Activated T-cell treated with anti-CD3 and anti-CD28 coated beads, Interleukin-2, amount 50 U/mL, for 24 hours (primary cell): ENCODE results near the gene TMEM185A.
"Not testable (repeated sequence)": the region's sequence is repeated elsewhere in the genome, so short reads cannot be mapped to it uniquely, and the experiment has no call there.

ENCODE experiments used
- DNase-seq: peaks from one replicate; pipeline ENCODE4 v3.0.0-alpha.2; 2020
- H3K27ac Mint-ChIP-seq: 2 replicates; pipeline ENCODE4 v1.8.0; 2020; ENCODE audit warnings: mild to moderate bottlenecking, mixed read lengths
- H3K27me3 Mint-ChIP-seq: 2 replicates; pipeline ENCODE4 v1.8.0; 2020; ENCODE audit warnings: mixed read lengths
- H3K36me3 Mint-ChIP-seq: 2 replicates; pipeline ENCODE4 v1.8.0; 2020; ENCODE audit warnings: low read depth, mixed read lengths
- H3K4me1 Mint-ChIP-seq: 2 replicates; pipeline ENCODE4 v1.8.0; 2020; ENCODE audit warnings: low read depth, mixed read lengths
- H3K4me3 Mint-ChIP-seq: 2 replicates; pipeline ENCODE4 v1.8.0; 2020; ENCODE audit warnings: mild to moderate bottlenecking, moderate library complexity, mixed read lengths
- H3K9me3 Mint-ChIP-seq: 2 replicates; pipeline ENCODE4 v1.8.0; 2020; ENCODE audit warnings: mixed read lengths

TMEM185A gene

DNA sequence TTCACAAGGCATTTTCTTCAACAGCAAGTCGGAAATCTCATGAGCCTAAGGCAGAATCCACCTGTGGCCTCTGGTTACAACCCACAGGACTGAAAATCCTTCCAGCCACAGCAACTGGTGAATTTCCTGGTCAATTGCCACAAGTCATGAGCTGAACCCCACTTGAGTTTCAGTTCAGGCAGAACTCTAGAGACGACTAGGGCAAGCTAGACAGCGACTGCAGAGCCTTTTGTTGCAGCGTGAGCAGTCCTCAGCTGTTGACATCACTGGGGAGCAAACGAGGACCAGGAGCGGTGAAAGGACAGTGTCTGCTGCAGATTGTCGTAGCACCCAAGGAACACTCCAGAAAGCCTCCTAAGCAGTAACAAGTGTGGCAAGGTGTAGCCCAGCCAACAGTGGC is 35.6 kb downstream of the TMEM185A start:
- H3K27me3 Mint-ChIP-seq, DNase-seq, H3K27ac Mint-ChIP-seq, H3K4me3 Mint-ChIP-seq, H3K36me3 Mint-ChIP-seq, H3K4me1 Mint-ChIP-seq, H3K9me3 Mint-ChIP-seq: not testable (repeated sequence)

DNA sequence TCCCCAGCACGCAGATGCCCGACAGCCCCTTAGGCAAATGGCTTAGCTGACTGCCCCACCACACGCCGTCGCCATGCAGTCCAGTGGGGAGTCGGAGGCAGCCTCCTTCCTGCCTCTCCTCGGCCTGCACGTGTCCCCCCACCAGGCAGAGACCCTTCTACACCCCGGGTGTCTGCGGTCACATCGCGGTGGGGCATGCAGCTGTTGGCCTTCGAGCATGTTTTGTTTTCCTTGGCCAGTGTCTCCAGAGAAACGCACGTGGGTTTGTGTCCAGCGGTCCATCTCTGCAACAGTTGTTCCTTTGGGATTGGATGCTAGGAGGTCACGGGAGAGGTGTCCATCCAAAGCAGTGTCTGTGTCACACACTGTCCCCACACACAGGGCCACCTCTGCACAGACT is 36.4 kb downstream of the TMEM185A start, which contains the start of gene HSFX2:
HSFX2 (minus strand) TSS at position 101 of the 400 bp plus-strand sequence. CDS start 614 bp downstream, outside the sequence.
- DNase-seq, H3K27me3 Mint-ChIP-seq, H3K36me3 Mint-ChIP-seq, H3K9me3 Mint-ChIP-seq, H3K4me3 Mint-ChIP-seq, H3K27ac Mint-ChIP-seq, H3K4me1 Mint-ChIP-seq: not testable (repeated sequence)

DNA sequence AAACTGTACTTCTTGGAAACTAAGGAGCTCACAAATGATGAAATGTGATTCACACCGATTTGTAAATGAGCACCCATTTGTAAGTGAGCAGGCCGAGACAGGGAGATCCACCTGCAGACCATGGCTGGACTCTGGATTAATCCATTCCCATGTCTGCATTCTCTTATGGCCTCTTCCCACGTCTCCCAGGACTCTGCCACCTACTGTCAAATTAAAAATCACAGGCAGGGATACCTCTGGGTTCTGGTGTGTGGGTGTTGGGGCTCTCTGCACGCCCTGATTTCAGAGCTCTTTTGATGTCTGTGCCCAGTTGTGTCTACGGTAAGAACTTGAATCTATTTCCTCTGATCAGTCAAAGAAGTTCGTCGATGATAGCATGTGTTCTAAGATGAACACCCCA is 40.6 kb downstream of the TMEM185A start:
- H3K27me3 Mint-ChIP-seq, DNase-seq, H3K9me3 Mint-ChIP-seq, H3K36me3 Mint-ChIP-seq, H3K27ac Mint-ChIP-seq, H3K4me3 Mint-ChIP-seq, H3K4me1 Mint-ChIP-seq: not testable (repeated sequence)

DNA sequence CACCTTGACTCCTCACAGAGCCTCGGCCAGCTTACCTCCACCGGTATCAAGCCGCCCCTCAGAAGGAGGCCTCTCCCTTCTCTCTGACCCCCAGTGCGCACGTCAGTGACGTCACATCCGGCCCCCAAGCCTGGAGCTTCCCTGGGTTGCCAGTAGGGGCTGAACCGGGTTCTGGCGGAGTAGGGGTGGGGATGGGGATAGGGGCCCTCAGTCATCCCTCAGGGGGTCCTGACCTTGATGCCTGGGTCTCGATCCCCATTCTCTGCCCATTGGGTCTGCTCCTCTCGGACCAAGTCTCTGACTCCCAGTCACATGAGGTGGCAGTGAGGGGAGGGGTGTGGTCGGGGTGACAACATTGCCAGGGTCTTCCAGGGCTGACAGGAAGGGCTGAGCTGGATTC is 44.2 kb downstream of the TMEM185A start, which contains the start of gene MAGEA9B:
MAGEA9B (minus strand) TSS at position 101 of the 400 bp plus-strand sequence. CDS start 4,280 bp downstream, outside the sequence.
- not testable (repeated sequence) for H3K4me1 Mint-ChIP-seq

DNA sequence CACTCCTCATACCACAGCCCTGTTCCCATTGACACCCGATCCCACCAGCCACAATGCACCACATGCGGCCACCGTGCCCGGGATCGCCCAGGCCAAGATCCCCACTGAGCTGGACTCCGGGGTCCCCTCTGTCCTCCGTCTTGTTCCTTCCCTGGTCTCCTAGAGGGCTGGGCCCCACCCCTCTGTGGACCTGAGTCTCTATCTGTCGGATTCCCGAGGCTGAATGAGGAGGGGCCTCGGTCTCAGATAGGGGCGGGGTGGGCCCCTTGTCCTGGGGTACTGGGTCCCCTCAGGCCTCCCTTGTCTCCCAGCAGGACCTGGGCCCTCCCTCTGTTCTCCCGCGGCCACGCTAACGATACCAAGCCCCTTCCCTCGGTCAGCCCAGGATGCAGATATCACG is 46.0 kb downstream of the TMEM185A start:
- H3K9me3 Mint-ChIP-seq, H3K27me3 Mint-ChIP-seq, H3K27ac Mint-ChIP-seq, H3K4me1 Mint-ChIP-seq, H3K4me3 Mint-ChIP-seq, H3K36me3 Mint-ChIP-seq, DNase-seq: not testable (repeated sequence)

More for the DNA sequence above, 44.2 kb downstream of the TMEM185A start, which contains the start of gene MAGEA9B:
- DNase-seq, H3K27ac Mint-ChIP-seq, H3K9me3 Mint-ChIP-seq, H3K27me3 Mint-ChIP-seq, H3K36me3 Mint-ChIP-seq, H3K4me3 Mint-ChIP-seq: not testable (repeated sequence)

DNA sequence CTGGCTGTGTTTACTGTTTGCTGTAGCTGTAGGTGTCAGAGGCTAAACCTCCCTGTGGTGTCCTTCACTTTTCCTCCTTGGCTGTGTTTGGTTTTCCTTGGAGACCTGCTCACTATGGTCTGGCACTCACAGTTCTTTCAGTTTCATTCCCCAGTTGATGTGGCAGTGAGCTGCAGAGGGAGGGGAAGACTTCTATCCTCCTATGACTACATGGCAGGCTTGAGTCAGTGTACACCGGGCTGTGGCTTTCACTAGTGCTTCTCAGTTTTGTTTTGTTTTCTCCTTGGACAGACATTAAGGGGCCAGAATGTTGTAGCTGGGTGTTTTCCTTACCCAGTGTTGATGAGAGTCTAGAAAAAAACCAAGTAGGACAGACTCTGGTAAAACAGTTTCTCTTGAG is 58.1 kb downstream of the TMEM185A start:
- H3K27ac Mint-ChIP-seq, H3K4me3 Mint-ChIP-seq, H3K36me3 Mint-ChIP-seq, H3K9me3 Mint-ChIP-seq, DNase-seq, H3K27me3 Mint-ChIP-seq, H3K4me1 Mint-ChIP-seq: not testable (repeated sequence)

DNA sequence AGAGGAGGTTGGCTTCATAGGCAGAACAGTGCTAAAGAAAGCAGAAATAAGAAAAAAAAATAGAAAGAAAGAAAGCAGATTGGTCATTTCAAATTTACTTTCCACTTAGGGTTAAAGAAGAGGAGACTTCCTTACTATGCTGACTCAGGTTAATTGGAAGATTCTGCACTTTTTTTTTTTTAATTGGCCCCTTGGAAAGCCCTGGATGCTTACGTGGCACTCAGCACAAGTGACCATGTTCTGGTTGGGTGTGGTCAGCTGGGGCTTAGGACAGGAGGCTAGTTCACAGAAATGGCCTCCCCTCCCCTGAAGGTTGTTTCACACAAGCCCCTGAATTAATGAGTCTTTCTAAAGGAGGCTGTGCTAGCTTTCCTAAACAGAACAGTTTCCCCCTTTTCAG is 58.8 kb downstream of the TMEM185A start:
- H3K36me3 Mint-ChIP-seq, result no peaks in the 10 kb centered on the region
- no peak overlapping the region for H3K4me3 Mint-ChIP-seq
- peak overlapping the region; percentile 71 for H3K27ac Mint-ChIP-seq
- peaks cover 8% of the 10 kb centered on the region for H3K27me3 Mint-ChIP-seq
- DNase-seq, result no peak
- no peaks in the 10 kb centered on the region for H3K9me3 Mint-ChIP-seq
- peaks cover 9% of the 10 kb centered on the region for H3K4me1 Mint-ChIP-seq

DNA sequence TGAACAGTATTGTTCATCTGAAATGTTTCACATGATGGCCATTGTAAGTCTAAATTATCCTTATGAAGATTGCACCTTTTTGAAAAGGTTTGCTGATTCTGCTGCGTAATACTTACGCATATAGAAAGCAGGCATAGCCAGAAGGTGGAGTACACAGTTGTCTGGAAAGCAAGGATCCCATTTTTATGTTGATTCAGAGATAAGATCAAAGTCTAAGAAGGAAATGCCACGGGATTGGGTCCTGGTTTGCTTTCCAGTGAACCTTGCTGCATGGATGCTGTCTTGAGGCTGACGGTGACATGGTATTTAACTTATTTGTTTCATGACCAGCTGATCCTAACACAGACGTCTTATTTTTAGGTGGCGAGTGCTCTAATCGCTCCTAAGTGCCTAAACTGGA is 59.8 kb downstream of the TMEM185A start:
- DNase-seq, result no peak
- H3K27ac Mint-ChIP-seq, result no peak overlapping the region
- no peak overlapping the region for H3K4me3 Mint-ChIP-seq
- no peaks in the 10 kb centered on the region for H3K36me3 Mint-ChIP-seq
- H3K9me3 Mint-ChIP-seq, result no peaks in the 10 kb centered on the region
- H3K27me3 Mint-ChIP-seq, result peaks cover 8% of the 10 kb centered on the region
- H3K4me1 Mint-ChIP-seq, result peaks cover 9% of the 10 kb centered on the region

DNA sequence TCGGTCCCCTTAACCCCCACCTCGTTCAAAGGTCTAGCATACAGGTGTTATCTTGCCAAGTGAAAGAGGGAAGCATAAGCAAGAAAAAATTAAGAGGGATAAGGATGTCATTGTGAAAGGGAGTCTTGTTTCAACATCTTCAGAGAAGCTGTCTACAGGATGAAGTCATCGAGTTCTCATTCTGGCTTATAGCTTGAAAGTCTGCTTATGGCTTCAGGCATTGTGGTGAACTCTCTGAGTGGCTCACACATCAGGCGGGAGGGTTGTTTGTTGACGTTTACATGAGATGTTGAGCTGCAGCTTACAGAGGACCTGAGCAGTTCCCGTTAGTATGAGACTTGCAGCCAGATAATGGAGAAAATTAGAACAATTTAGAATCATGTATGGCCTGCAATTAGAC is 60.9 kb downstream of the TMEM185A start:
- Mint-ChIP-seq H3K4me3 (no peak overlapping the region), H3K36me3 (no peaks in the 10 kb centered on the region)
- DNase-seq, result no peak

DNA sequence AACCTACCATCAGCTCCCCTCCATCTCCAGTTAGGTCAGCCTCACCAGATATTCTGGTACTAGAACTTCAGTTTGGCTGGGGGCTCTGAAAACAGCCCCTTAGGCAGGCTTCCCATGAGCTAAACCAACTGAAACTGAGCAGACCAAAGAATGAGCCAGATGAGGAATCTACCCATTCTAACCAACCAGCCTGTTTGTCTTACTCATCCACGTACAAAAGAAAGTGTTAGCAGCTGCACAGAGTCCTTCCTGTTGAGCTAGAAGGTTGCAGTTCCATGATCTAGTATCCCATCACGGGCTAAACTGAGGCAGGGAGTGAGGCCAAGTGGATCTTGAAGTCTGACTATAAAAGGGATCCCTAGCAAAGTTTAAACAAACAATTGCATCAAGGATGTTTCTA is 61.8 kb downstream of the TMEM185A start:
- Mint-ChIP-seq H3K27me3 (peaks cover 8% of the 10 kb centered on the region), H3K4me3 (no peak overlapping the region), H3K9me3 (no peaks in the 10 kb centered on the region), H3K36me3 (no peaks in the 10 kb centered on the region), H3K27ac (no peak overlapping the region), H3K4me1 (peaks cover 9% of the 10 kb centered on the region)
- no peak for DNase-seq

More for the DNA sequence above, 60.9 kb downstream of the TMEM185A start:
- H3K4me1 Mint-ChIP-seq, result peaks cover 9% of the 10 kb centered on the region
- no peak overlapping the region for H3K27ac Mint-ChIP-seq
- H3K27me3 Mint-ChIP-seq, result peaks cover 8% of the 10 kb centered on the region
- H3K9me3 Mint-ChIP-seq, result no peaks in the 10 kb centered on the region

DNA sequence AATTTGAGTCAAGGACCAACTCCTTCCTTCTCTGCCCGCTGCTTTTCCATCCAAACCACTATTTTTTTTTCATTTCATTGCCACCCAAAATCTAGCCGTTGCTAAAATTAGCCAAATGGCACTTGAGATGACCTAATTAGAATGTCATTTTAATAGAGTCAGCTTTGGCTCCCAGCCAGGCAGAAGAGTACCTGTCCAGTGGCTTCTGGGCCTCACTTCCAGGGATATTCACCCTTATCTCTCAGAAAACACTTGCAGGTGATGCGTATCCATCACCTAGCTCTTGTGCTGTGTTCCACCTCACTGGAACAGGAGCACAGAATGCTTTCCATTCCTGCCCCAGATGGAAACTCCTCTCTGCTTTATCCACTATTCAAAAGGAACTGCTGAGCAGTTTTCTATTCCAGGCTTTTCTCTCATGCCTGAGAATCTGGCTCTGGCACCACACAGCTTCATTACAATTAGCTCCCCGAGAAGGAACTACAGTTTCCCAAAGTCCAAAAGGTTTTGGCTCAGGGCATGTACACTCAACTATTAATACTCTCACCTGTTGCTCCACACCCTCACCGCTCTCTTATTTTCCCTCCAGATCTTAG is 62.8 kb downstream of the TMEM185A start:
- no peak overlapping the region for H3K4me3 Mint-ChIP-seq
- H3K9me3 Mint-ChIP-seq, result no peaks in the 10 kb centered on the region
- H3K4me1 Mint-ChIP-seq, result peaks cover 9% of the 10 kb centered on the region
- H3K27me3 Mint-ChIP-seq, result peaks cover 8% of the 10 kb centered on the region
- H3K36me3 Mint-ChIP-seq, result no peaks in the 10 kb centered on the region
- H3K27ac Mint-ChIP-seq, result no peak overlapping the region
- DNase-seq, result no peak

DNA sequence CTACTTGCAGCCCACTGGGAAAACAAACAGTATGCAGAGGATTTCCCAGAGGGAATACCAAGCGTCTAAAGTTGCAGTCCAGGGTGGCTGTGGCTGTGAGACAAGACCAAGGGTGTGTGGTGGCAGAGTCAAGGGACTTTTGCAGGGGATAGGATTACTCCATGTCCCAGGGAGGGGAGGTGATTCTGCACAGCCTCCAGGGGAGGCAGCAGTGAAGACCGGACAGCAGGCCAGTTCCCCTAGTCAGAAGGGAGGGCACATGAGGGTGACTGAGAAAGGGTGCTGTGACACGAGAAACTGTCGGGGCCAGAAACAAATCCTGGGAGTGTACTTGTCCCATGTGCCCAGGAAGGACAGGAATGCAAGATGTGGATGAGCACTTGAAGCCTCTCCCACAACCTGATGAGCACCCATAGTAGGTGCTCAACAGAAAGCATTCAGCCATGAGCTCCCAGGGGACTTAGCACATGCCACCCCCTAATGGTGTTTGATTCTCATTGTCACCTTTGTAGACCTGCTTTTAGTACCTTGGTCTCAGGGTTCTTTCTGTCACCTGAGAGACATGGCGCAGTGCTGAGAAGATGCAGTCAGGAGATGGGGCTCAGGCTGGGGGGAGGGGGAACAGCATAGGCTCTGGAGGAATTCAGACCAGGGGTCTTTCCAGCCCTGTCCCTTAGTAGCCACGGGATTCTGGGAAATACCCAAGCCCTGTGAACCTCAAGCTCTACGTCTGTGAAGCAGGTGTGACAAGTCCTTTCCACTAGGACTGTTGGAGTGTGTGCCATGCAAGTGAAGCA is 63.8 kb downstream of the TMEM185A start:
- peaks cover 8% of the 10 kb centered on the region for H3K27me3 Mint-ChIP-seq
- H3K4me3 Mint-ChIP-seq, result no peak overlapping the region
- no peak for DNase-seq
- H3K9me3 Mint-ChIP-seq, result no peaks in the 10 kb centered on the region
- peaks cover 7% of the 10 kb centered on the region for H3K4me1 Mint-ChIP-seq
- H3K36me3 Mint-ChIP-seq, result no peaks in the 10 kb centered on the region
- no peak overlapping the region for H3K27ac Mint-ChIP-seq

DNA sequence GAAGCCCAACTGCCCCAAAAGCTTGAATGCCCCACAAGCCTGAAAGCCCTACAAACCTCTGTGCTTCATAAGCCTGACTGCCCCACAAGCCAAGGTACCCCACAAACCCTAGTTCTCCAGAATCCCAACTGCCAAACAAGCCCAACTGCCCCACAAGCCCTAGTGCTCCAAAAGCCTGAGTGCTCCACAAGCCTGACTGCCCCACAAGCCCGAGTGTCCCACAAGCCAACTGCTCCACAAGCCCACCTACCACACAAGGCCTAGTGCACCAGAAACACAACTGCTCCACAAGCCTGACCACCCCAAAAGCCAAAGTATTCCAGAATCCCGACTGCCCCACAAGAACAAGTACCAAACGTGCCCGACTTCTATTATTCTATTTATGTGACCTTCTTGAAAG is 68.2 kb downstream of the TMEM185A start:
- H3K27ac Mint-ChIP-seq, result no peak overlapping the region
- no peaks in the 10 kb centered on the region for H3K36me3 Mint-ChIP-seq
- no peaks in the 10 kb centered on the region for H3K27me3 Mint-ChIP-seq
- DNase-seq, result no peak
- H3K4me1 Mint-ChIP-seq, result no peaks in the 10 kb centered on the region
- H3K9me3 Mint-ChIP-seq, result no peaks in the 10 kb centered on the region
- H3K4me3 Mint-ChIP-seq, result no peak overlapping the region

DNA sequence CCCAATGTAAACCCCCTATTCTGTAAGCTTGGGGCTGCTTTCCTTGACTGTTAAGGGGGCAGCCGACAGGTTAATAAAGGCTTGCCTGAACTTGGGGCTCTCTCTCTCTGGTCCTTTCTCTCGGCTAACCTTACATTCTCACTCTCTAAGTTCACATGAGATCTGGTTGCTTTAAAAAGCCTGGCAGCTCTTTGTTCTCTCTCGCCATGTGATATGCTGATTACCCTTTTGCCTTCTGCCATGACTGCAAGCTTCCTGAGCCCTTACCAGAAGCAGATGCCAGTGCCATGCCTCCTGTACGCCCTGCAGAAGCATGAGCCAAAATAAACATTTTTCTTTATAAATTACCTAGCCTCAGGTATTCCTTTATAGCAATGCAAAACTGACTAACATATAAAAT is 76.3 kb downstream of the TMEM185A start:
- DNase-seq, H3K27me3 Mint-ChIP-seq, H3K9me3 Mint-ChIP-seq, H3K36me3 Mint-ChIP-seq, H3K27ac Mint-ChIP-seq, H3K4me3 Mint-ChIP-seq, H3K4me1 Mint-ChIP-seq: not testable (repeated sequence)

DNA sequence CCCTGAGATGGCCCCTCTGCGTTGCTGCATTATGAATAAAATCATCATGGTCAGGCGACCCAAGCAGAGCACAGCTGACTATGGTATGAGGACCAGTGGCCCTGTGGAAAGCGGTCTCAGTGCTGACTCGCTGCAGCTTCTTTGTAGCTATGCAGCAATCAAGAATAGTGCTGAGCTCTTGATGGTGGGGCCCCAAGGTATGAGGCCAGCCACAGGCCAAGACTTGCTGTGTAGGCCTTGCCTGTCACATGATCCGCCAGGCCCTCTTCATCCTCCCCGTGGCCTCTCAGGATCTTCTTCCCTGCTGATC is 79.7 kb downstream of the TMEM185A start:
- not testable (repeated sequence) for H3K9me3 Mint-ChIP-seq, H3K27ac Mint-ChIP-seq, DNase-seq, H3K36me3 Mint-ChIP-seq, H3K4me1 Mint-ChIP-seq, H3K4me3 Mint-ChIP-seq, H3K27me3 Mint-ChIP-seq
